ENCODE measurements around the gene NFYA. TPM values are rescaled to one million over a fixed set of nuclear protein-coding genes. Genes with fewer than 3 reads are reported as not detected.

NFYA gene
- total RNA-seq, 1 donor from 2014 or later = 9.1 TPM

DNA sequence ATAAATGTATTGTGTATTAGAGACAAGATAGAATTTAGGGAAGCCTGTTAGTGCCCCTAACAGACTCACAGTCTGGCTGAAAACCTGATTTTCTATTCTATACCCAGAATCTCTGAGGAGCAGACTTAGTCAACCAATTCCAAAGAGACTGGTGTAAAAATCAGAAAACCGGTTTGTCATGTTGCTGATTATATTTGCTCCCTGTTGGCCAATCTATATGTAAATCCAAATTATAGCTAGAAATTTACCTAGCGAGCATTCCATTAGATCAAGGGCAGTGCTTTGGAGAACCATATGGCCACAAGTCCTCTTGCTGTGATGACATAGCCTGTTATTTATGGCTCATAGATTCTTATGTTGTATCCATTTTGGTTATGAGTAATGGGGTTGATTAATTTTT lies 4.8 kb downstream of the NFYA start:
- H3K4me3 ChIP-seq (ENCODE audit: low read depth, low read length) = no peak overlapping the region
- DNase-seq (ENCODE audit: low read depth) = no peak
- TF ChIP-seq, protein P1, sequence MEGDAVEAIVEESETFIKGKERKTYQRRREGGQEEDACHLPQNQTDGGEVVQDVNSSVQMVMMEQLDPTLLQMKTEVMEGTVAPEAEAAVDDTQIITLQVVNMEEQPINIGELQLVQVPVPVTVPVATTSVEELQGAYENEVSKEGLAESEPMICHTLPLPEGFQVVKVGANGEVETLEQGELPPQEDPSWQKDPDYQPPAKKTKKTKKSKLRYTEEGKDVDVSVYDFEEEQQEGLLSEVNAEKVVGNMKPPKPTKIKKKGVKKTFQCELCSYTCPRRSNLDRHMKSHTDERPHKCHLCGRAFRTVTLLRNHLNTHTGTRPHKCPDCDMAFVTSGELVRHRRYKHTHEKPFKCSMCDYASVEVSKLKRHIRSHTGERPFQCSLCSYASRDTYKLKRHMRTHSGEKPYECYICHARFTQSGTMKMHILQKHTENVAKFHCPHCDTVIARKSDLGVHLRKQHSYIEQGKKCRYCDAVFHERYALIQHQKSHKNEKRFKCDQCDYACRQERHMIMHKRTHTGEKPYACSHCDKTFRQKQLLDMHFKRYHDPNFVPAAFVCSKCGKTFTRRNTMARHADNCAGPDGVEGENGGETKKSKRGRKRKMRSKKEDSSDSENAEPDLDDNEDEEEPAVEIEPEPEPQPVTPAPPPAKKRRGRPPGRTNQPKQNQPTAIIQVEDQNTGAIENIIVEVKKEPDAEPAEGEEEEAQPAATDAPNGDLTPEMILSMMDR (conservative IDR thresholded peaks at IDR 0.05; ENCODE audit: low read depth, low read length) = no peak

DNA sequence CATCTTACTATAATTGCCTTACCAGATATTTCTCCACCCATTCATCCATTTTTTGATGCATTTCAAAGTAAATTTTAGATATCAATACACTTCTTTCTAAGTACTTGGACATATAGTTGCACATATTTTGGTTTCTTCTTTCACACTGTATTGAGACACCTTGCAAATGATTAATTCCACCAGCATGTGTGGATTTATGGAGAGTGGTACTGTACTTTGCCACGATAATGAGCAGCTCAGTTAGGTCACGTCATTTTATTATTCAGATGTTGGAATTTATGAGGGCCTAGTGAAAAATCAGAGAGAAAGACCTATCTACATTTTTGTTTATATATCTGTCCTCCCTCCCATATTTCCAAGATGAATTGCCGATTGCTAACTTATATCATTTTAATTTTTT lies 5.3 kb downstream of the NFYA start:
- DNase-seq (ENCODE audit: low read depth) = no peak
- TF ChIP-seq, protein P1 (conservative IDR thresholded peaks at IDR 0.05; ENCODE audit: low read depth, low read length) = no peak
- no peak overlapping the region for H3K4me3 ChIP-seq (ENCODE audit: low read depth, low read length)

DNA sequence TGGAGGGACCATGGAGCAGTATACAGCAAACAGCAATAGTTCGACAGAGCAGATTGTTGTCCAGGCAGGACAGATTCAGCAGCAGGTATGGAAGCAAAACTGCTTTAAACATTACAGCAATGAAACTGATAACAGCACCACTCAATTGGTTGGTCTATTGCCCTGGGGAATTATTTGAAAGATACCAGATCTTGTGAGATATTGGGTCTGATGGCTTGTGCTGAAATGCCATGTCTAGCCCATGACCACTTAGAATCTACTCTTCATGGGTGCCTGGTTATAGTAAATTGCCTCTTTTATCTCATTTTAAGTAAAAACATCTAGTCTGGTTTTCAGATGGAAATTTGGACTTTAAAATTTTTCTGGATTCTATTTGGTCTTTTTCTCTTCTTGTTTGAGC lies 6.3 kb downstream of the NFYA start:
- H3K4me3 ChIP-seq (ENCODE audit: low read depth, low read length) = no peak overlapping the region
- TF ChIP-seq, protein P1 (conservative IDR thresholded peaks at IDR 0.05; ENCODE audit: low read depth, low read length) = no peak
- DNase-seq (ENCODE audit: low read depth) = no peak

DNA sequence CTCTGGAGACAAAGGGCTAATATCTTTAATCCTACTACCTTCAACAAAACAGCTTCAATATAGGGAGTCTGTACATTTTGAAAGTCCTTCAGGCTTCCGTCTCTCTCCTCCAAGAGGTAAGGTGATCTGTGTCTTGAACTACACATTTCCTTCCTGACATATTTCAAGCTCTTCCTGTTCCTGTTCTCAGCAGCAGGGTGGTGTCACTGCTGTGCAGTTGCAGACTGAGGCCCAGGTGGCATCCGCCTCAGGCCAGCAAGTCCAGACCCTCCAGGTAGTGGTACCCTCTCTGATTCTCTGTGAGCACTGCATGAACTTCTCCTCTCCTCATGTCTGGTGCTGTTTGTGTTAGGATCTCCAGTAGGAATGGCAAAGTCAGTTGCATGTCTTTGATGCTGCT lies 7.8 kb downstream of the NFYA start:
- no peak for DNase-seq (ENCODE audit: low read depth)
- TF ChIP-seq, protein P1 (conservative IDR thresholded peaks at IDR 0.05; ENCODE audit: low read depth, low read length) = no peak

DNA sequence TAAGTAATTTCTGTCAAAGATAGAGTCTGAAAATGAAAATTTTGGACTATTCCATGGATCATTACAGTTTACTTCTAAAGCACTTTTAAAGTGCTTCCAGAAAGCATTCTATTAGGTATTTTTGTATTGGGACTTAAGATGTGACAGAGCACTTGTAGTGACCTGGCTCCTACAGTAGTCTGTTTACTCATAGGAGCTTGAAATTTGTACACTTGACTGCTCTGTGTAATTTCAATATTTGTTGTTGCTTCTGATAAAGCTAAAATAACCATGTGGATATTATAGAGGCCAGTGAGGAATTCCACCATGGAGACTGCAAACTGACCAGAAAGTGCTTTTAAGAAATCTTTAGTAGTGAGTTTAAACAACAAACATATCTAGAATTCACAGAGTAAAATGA lies 10.3 kb downstream of the NFYA start:
- H3K4me3 ChIP-seq (ENCODE audit: low read depth, low read length) = no peak overlapping the region
- TF ChIP-seq, protein P1 (conservative IDR thresholded peaks at IDR 0.05; ENCODE audit: low read depth, low read length) = no peak
- DNase-seq (ENCODE audit: low read depth) = no peak

More for the DNA sequence above, 7.8 kb downstream of the NFYA start:
- H3K4me3 ChIP-seq (ENCODE audit: low read depth, low read length) = no peak overlapping the region

DNA sequence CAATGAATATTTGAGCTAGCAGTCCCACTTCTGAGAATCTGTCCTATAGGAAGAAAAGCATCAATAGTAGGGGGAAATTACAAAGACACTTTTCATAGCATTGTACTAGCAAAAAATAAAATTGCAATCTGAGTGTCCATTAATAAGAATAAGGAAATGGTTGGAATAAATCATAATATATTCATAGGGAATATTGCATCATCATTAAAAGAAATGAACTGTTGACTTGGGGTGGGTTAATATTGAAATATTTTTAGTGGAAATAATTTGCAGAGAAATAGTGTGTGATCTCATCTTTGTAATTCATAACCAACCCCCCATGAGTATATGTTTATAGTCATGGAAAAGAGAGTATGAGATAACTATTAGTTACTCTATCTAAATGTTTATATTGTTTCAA lies 12.4 kb downstream of the NFYA start:
- TF ChIP-seq, protein P1 (conservative IDR thresholded peaks at IDR 0.05; ENCODE audit: low read depth, low read length) = no peak
- no peak for DNase-seq (ENCODE audit: low read depth)
- no peak overlapping the region for H3K4me3 ChIP-seq (ENCODE audit: low read depth, low read length)

DNA sequence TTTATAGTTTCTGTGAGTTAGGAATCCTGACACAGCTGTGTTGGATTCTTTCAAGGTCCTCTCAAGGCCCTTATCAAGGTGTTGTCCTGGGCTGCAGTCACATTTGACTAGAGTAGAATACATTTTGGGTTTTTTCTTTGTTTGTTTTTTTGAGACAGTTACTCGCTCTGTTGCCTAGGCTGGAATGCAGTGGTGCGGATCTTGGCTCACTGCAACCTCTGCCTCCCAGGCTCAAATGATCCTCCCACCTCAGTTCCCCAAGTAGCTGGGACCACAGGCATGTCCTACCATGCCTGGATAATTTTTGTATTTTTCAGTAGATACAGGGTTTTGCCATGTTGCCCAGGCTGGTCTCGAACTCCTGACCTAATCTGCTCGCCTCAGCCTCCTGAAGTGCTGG lies 15.7 kb downstream of the NFYA start:
- no peak for DNase-seq (ENCODE audit: low read depth)
- no peak overlapping the region for H3K4me3 ChIP-seq (ENCODE audit: low read depth, low read length)
- TF ChIP-seq, protein P1 (conservative IDR thresholded peaks at IDR 0.05; ENCODE audit: low read depth, low read length) = no peak
